Activated gamma-delta T cell treated with Interleukin-2 at 50 U/mL for 16 hours (primary cell): ENCODE results near the gene R3HDML.
"Not testable (repeated sequence)": the region's sequence is repeated elsewhere in the genome, so short reads cannot be mapped to it uniquely, and the experiment has no call there.

Experiments used
- DNase-seq: peaks from one replicate; pipeline ENCODE4 v3.0.0-alpha.2; 2020

Gene R3HDML, protein sequence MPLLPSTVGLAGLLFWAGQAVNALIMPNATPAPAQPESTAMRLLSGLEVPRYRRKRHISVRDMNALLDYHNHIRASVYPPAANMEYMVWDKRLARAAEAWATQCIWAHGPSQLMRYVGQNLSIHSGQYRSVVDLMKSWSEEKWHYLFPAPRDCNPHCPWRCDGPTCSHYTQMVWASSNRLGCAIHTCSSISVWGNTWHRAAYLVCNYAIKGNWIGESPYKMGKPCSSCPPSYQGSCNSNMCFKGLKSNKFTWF

DNA sequence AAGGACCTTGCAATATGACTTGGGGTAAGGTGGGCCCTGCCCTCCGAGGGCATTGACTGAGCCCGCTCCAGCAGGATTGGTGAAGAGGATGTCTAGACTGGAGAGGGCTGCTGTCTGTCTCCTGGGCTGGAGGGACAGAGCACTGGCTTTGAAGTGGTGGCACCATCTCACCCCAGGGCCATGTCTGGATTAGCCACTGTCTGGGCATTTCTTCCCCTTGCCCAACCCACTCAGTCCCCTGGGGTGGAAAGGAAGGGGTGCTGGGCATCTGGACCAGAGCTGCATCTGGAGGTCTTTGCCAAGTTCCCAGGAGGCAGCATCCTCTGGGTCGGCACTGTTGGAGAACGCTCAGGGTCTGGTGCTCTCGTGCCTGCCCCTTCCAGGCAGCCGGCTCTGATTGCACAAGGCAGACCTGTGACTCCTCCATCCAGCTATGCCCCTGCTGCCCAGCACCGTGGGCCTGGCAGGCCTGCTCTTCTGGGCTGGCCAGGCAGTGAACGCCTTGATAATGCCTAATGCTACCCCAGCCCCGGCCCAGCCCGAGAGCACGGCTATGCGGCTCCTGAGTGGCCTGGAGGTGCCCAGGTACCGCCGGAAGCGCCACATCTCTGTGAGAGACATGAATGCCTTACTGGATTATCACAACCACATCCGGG lies at the start of gene R3HDML:
Gene R3HDML (plus strand): TSS at position 319 of the 656 bp plus-strand sequence. CDS start 115 bp downstream, at position 434.
- no peak for DNase-seq

GRCh38 chr20:44287272-44288097 lies 49.4 kb upstream of the R3HDML start:
- no peak for DNase-seq

DNA sequence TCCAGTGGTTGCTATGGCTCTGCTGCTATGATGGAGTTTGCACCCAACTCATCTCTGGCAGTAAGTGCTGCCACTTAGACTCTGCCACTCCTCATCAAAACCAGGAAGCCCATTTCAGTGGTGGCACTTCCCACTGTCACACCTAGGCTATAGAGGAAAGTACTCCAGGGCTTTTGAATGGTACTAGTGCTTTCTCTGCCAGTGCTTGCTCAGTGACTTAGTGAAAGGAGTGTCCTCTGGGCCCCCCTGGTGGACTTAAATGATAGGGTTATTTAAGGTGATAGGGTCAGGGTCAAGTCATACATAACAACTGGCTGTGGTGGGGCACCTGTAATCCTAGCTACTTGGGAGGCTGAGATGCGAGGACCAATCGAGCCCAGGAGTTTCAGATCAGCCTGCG lies 48.6 kb upstream of the R3HDML start:
- peak; percentile 10 for DNase-seq

DNA sequence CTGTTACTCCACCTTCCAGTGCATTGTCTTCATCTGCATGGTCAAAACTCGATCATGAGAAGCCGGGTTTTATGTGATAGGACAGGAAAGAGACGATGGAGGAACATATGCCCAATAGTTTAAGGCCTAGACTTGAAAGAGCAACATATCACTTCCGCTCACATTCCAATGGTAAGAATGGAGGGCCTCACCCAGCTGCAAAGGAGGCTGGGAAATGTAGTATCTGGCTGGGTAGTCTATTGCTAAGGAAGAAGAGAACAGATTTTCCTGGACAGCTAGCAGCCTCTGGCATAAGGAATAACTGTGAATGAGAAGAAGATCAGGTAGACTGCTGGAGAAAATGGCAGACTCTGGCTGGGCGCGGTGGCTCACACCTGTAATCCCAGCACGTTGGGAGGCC lies 45.1 kb upstream of the R3HDML start:
- no peak for DNase-seq

DNA sequence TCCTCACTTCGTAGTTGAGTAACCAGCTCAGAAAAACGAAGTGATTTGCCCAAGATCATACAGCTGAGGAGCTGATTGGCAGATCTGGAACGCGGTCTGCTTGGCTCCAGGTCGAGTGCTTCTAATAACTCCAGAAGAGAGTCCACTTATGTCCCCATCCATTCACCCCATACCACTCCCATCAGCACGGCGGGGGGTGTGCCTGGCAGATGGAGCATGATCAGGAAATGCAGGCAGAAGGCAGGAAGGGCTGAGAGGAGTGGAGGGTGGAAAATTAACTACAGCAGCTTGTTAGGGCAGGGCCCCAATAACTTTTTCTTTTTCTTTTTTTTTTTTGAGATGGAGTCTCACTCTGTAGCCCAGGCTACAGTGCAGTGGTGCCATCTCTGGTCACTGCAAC lies 40.8 kb upstream of the R3HDML start:
- no peak for DNase-seq

GRCh38 chr20:44297721-44298120 lies 39.1 kb upstream of the R3HDML start:
- no peak for DNase-seq

GRCh38 chr20:44299011-44299535 lies 37.8 kb upstream of the R3HDML start:
- not testable (repeated sequence) for DNase-seq

- DNase-seq, result no peak
These were observed 35.6 kb upstream of the R3HDML start for GRCh38 chr20:44301285-44301684.

DNA sequence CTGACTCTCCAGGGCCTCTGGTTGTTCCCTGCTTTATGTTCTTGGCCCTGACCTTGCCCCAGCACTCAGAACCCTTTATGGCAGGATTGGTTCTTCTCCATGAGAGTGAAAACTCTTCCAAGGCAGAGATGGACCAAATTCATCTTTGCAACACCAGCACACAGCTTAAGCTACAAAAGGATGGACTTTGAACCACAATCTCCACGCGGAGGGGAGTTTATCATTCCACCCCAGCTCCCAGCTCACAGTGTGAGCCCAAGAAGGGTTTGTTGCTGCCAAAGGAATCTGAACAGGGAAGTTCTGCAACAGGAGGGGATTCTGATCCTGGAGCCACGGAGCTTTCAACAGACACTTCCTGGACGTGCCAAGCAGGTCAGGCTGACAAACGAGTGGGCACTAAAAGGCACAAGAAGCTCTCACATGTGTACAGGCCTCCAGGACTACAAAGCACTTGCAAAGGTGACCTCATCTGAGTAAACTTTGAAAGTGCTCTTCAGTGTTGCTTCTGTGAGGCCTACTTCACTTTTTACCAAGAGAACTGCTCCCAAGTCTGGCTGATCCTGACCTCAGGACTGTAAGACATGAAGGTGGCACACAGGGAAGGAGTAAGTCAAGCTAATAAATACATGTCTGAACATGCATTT lies 34.7 kb upstream of the R3HDML start:
- no peak for DNase-seq

DNA sequence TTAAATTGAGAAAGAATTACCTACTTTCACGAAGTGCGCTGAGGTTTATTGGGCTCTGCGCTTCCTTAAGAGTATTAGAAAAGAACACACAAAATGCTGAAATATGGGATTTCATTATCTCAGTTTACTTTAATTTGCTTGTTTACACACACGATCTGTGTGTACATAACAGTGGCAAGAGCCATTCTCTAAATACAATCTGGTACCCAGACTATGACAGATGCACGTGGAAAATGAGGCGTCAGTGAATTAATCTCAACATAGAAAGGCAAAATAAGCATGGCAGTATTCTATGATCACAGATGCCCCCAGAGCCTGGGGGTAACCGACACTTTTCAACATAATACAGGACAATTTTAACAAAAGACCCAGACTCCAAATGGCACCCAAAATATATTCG lies 34.1 kb upstream of the R3HDML start:
- no peak for DNase-seq

DNA sequence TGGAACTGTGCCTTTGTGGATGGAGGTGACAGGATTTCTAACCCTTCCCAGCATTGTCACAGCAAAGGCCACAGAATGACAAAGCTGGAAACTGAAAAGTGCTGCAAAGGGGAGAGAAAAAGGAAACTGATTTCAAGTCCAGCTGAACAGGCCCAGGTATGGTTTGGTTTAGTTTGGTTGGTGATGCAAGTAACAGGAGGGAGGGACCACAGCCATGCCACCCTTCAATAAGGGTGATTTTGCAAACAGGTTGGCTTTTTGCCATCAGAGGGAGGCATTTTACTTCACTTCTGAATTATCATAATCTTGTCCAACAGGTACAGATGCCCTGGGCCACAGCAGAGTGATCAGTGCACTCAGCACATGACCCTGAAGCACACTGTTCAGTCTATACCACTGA lies 32.5 kb upstream of the R3HDML start:
- DNase-seq, result no peak

- no peak for DNase-seq
These were observed 29.9 kb upstream of the R3HDML start for GRCh38 chr20:44306927-44307326.

DNA sequence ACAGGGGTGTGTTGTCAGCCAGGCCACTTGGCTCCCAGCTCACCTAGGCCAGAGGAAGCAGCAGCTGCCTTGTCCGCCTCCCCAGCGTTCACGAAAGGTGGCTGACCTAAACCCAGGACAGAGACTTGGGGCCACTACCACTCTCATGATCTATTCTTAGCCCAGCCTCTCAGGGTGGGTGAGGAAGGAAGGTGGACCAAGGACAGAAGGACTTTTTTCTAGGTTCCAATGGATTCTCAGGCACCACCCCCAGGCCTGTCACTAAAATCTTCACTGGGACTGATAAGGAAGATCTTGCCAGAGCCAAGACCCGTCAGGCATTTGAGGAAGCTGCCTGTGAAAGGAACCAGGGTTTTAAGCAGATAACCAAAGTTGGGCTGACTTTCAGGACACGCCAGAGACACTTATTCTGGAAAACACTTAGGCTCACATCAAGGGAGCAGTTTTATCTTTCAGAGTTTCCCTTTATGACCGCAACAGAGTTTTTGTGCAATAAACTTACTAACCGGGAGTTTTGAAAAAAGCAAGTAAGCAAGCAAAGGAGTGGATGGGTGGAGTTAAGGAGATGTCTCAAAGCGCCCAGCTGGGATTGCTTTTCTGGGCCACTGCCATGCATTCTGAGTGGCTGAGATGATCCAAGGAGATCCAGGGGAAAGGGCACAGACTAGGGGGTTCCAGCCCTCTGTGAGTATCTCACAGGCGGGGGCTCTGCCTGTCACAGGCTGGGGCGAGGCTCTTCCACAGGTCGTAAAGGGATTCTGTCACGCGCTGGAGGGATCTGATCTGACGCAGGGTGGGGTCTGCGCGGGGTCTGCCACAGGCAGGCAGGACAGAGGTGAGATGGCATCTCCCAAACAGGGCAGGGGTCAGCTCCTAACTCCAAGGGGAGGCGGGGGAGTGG lies 26.8 kb upstream of the R3HDML start:
- no peak for DNase-seq

GRCh38 chr20:44310664-44311639 lies 25.9 kb upstream of the R3HDML start, which contains the start of gene FITM2:
Gene FITM2, minus strand, starts transcription at chr20:44311202. Its CDS starts 54 bp downstream, at chr20:44311148.
- DNase-seq, result peak; percentile 98

GRCh38 chr20:44314870-44315269 lies 22.0 kb upstream of the R3HDML start:
- no peak for DNase-seq

- DNase-seq, result no peak
These were observed 16.9 kb upstream of the R3HDML start for GRCh38 chr20:44319839-44320422.

- no peak for DNase-seq
These were observed 12.5 kb upstream of the R3HDML start for GRCh38 chr20:44324343-44324742.

- DNase-seq, result peak; percentile 9
These were observed 10.3 kb upstream of the R3HDML start for GRCh38 chr20:44326391-44327159.

GRCh38 chr20:44327748-44328147 lies 9.1 kb upstream of the R3HDML start:
- DNase-seq, result not testable (repeated sequence)
